Testis (tissue), 2 donors: Measurements from ENCODE around the gene L3MBTL4.

Source experiments
- POLR2A ChIP-seq: fragments of 450-650 bp; IDR thresholded peaks from one replicate; pipeline ENCODE4 v1.6.1; 2017; ENCODE audit warnings: antibody characterized with exemption, mild to moderate bottlenecking, moderate library complexity
- TF ChIP-seq, protein P1 (sequence below), 3 experiments: fragments of 450-650 bp in 2 of 3; fragments of 200-600 bp in 1 of 3; sonication (generic) in 1 of 3; IDR thresholded peaks; one replicate each; pipeline ENCODE4 v1.5.1; 2016 to 2019; ENCODE audit warnings: antibody characterized with exemption in 3 of 3, mild to moderate bottlenecking in 2 of 3, moderate library complexity in 1 of 3

DNA sequence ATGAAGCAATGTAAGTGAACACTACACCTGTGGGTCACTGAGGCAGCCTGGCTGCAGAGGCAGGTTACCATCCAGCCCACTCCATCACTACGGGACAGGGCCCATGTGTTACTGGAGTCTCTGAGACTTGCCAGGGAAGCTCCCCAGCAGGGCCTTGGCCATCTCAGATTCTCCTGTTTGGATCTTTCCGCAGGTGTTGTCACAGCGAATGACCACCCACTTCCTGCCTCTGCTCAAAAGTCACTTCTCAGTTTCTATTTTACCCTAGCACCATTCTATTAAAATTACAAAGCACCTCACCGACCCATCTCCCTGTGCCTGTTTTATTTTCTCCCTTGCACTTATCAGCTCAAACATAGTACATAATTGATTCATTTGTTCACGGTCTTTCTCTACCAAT is 34.5 kb upstream of the L3MBTL4 start:
- TF ChIP-seq, protein P1, sequence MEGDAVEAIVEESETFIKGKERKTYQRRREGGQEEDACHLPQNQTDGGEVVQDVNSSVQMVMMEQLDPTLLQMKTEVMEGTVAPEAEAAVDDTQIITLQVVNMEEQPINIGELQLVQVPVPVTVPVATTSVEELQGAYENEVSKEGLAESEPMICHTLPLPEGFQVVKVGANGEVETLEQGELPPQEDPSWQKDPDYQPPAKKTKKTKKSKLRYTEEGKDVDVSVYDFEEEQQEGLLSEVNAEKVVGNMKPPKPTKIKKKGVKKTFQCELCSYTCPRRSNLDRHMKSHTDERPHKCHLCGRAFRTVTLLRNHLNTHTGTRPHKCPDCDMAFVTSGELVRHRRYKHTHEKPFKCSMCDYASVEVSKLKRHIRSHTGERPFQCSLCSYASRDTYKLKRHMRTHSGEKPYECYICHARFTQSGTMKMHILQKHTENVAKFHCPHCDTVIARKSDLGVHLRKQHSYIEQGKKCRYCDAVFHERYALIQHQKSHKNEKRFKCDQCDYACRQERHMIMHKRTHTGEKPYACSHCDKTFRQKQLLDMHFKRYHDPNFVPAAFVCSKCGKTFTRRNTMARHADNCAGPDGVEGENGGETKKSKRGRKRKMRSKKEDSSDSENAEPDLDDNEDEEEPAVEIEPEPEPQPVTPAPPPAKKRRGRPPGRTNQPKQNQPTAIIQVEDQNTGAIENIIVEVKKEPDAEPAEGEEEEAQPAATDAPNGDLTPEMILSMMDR (IDR thresholded peaks at IDR 0.05): no peak
- no peak for TF ChIP-seq POLR2A
